ENCODE data around the gene GOLPH3.

Gene GOLPH3

DNA sequence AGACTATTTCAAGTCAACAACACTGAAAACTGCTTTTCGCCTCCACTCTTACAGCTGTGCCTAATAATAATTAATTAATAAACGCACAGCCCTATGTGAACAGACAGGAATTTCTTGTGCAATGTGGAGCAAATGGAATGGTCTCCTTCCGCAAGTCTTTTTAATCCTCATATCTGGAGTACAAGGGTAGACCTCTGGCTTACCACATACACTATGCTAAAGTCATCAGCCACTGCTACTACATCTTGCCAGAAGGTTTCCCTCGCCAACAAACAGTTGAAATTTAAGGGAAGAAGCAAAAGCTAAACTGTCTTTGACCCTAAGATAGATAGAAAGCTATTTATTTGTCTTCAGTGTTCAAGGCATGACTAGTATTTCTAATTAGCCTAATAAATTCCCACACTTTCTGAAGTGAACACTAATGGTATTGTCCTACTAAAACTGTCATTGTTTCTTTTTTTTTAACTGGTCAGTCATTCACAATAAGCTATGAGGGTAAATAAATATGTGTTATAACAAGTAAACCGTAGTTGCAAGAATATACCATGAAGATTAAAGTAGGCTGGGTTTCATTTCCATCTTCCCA lies 63.9 kb downstream of the GOLPH3 start:
- no peaks in the 10 kb centered on the region for H3K4me1 Mint-ChIP-seq
- no peak overlapping the region for H3K4me3 Mint-ChIP-seq
- H3K36me3 Mint-ChIP-seq (ENCODE audit: low read depth), result peaks cover 74% of the 10 kb centered on the region
- H3K27me3 Mint-ChIP-seq (ENCODE audit: low read depth, poor library complexity), result no peaks in the 10 kb centered on the region
- no peaks in the 10 kb centered on the region for H3K9me3 Mint-ChIP-seq
- TF ChIP-seq, protein P1, sequence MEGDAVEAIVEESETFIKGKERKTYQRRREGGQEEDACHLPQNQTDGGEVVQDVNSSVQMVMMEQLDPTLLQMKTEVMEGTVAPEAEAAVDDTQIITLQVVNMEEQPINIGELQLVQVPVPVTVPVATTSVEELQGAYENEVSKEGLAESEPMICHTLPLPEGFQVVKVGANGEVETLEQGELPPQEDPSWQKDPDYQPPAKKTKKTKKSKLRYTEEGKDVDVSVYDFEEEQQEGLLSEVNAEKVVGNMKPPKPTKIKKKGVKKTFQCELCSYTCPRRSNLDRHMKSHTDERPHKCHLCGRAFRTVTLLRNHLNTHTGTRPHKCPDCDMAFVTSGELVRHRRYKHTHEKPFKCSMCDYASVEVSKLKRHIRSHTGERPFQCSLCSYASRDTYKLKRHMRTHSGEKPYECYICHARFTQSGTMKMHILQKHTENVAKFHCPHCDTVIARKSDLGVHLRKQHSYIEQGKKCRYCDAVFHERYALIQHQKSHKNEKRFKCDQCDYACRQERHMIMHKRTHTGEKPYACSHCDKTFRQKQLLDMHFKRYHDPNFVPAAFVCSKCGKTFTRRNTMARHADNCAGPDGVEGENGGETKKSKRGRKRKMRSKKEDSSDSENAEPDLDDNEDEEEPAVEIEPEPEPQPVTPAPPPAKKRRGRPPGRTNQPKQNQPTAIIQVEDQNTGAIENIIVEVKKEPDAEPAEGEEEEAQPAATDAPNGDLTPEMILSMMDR (IDR thresholded peaks at IDR 0.05), result no peak
- H3K27ac Mint-ChIP-seq, result no peak overlapping the region
- no peak for DNase-seq

GRCh38 chr5:32109236-32109635 lies 64.9 kb downstream of the GOLPH3 start:
- no peak overlapping the region for H3K4me3 Mint-ChIP-seq
- H3K27ac Mint-ChIP-seq, result peak overlapping the region; percentile 40
- no peaks in the 10 kb centered on the region for H3K27me3 Mint-ChIP-seq (ENCODE audit: low read depth, poor library complexity)
- TF ChIP-seq, protein P1 (IDR thresholded peaks at IDR 0.05), result no peak
- no peaks in the 10 kb centered on the region for H3K4me1 Mint-ChIP-seq
- H3K9me3 Mint-ChIP-seq, result no peaks in the 10 kb centered on the region
- no peak for DNase-seq
- H3K36me3 Mint-ChIP-seq (ENCODE audit: low read depth), result peaks cover 71% of the 10 kb centered on the region

- TF ChIP-seq, protein P1 (IDR thresholded peaks at IDR 0.05), result no peak
- no peak for DNase-seq
- no peaks in the 10 kb centered on the region for H3K27me3 Mint-ChIP-seq (ENCODE audit: low read depth, poor library complexity)
- no peaks in the 10 kb centered on the region for H3K9me3 Mint-ChIP-seq
- H3K4me3 Mint-ChIP-seq, result no peak overlapping the region
- no peaks in the 10 kb centered on the region for H3K4me1 Mint-ChIP-seq
- H3K36me3 Mint-ChIP-seq (ENCODE audit: low read depth), result peaks cover 79% of the 10 kb centered on the region
- H3K27ac Mint-ChIP-seq, result no peak overlapping the region
Observed at GRCh38 chr5:32108167-32108566, 66.0 kb downstream of the GOLPH3 start.

DNA sequence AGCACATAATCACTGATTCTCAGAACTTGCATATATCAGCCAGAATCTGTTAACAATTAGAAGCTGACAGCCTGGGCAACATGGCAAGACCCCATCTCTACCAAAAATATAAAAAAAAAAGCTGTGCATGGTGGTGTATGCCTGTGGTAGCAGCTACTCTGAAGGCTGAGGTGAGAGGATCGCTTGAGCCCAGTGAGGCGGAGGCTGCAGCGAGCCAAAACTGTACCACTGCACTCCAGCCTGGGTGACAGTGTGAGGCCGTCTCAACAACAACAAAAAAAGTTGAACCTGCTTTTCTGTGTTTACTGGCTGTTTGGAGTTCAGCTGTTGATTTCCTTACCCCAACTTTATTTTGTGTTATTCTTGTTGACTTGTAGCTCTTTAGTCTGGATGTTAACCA lies 66.8 kb downstream of the GOLPH3 start:
- peaks cover 4% of the 10 kb centered on the region for H3K4me1 Mint-ChIP-seq
- DNase-seq, result no peak
- TF ChIP-seq, protein P1 (IDR thresholded peaks at IDR 0.05), result no peak
- no peak overlapping the region for H3K4me3 Mint-ChIP-seq
- no peaks in the 10 kb centered on the region for H3K9me3 Mint-ChIP-seq
- no peaks in the 10 kb centered on the region for H3K27me3 Mint-ChIP-seq (ENCODE audit: low read depth, poor library complexity)
- no peak overlapping the region for H3K27ac Mint-ChIP-seq
- H3K36me3 Mint-ChIP-seq (ENCODE audit: low read depth), result peaks cover 81% of the 10 kb centered on the region

GRCh38 chr5:32103521-32103920 lies 70.6 kb downstream of the GOLPH3 start:
- H3K27ac Mint-ChIP-seq, result no peak overlapping the region
- TF ChIP-seq, protein P1 (IDR thresholded peaks at IDR 0.05), result no peak

GRCh38 chr5:32102254-32102986 lies 71.7 kb downstream of the GOLPH3 start:
- TF ChIP-seq, protein P1 (IDR thresholded peaks at IDR 0.05), result no peak

More at GRCh38 chr5:32103521-32103920, 70.6 kb downstream of the GOLPH3 start:
- Mint-ChIP-seq H3K4me1 (peaks cover 35% of the 10 kb centered on the region), H3K27me3 (ENCODE audit: low read depth, poor library complexity) (peaks cover 3% of the 10 kb centered on the region), H3K9me3 (no peaks in the 10 kb centered on the region), H3K36me3 (ENCODE audit: low read depth) (peaks cover 71% of the 10 kb centered on the region), H3K4me3 (no peak overlapping the region)
- DNase-seq, result no peak

More at GRCh38 chr5:32102254-32102986, 71.7 kb downstream of the GOLPH3 start:
- H3K27ac Mint-ChIP-seq, result peak overlapping the region; percentile 75
- H3K4me1 Mint-ChIP-seq, result peaks cover 46% of the 10 kb centered on the region
- H3K36me3 Mint-ChIP-seq (ENCODE audit: low read depth), result peaks cover 69% of the 10 kb centered on the region
- DNase-seq, result no peak
- H3K9me3 Mint-ChIP-seq, result no peaks in the 10 kb centered on the region
- peaks cover 3% of the 10 kb centered on the region for H3K27me3 Mint-ChIP-seq (ENCODE audit: low read depth, poor library complexity)
- no peak overlapping the region for H3K4me3 Mint-ChIP-seq
